Measurements from ENCODE around the gene ZSCAN12. TPM values are rescaled to one million over a fixed set of nuclear protein-coding genes. Genes with fewer than 3 reads are reported as not detected.

ZSCAN12 gene
- total RNA-seq, 1 donor from 2014 or later: 14.0 TPM

GRCh38 chr6:28343898-28344677 lies 55.5 kb downstream of the ZSCAN12 start:
- H3K27ac Mint-ChIP-seq: no peak overlapping the region
- DNase-seq (ENCODE audit: low spot score in 2 of 2, unreplicated experiment in 2 of 2): no peak
- H3K4me3 Mint-ChIP-seq: no peak overlapping the region
- TF ChIP-seq, protein P1, sequence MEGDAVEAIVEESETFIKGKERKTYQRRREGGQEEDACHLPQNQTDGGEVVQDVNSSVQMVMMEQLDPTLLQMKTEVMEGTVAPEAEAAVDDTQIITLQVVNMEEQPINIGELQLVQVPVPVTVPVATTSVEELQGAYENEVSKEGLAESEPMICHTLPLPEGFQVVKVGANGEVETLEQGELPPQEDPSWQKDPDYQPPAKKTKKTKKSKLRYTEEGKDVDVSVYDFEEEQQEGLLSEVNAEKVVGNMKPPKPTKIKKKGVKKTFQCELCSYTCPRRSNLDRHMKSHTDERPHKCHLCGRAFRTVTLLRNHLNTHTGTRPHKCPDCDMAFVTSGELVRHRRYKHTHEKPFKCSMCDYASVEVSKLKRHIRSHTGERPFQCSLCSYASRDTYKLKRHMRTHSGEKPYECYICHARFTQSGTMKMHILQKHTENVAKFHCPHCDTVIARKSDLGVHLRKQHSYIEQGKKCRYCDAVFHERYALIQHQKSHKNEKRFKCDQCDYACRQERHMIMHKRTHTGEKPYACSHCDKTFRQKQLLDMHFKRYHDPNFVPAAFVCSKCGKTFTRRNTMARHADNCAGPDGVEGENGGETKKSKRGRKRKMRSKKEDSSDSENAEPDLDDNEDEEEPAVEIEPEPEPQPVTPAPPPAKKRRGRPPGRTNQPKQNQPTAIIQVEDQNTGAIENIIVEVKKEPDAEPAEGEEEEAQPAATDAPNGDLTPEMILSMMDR (IDR thresholded peaks at IDR 0.05; ENCODE audit: unreplicated experiment): no peak
- peaks cover 35% of the 10 kb centered on the region for H3K27me3 Mint-ChIP-seq (ENCODE audit: low read depth)
- H3K4me1 Mint-ChIP-seq: no peaks in the 10 kb centered on the region
- H3K9me3 Mint-ChIP-seq: peaks cover 4% of the 10 kb centered on the region
- peaks cover 3% of the 10 kb centered on the region for H3K36me3 Mint-ChIP-seq

DNA sequence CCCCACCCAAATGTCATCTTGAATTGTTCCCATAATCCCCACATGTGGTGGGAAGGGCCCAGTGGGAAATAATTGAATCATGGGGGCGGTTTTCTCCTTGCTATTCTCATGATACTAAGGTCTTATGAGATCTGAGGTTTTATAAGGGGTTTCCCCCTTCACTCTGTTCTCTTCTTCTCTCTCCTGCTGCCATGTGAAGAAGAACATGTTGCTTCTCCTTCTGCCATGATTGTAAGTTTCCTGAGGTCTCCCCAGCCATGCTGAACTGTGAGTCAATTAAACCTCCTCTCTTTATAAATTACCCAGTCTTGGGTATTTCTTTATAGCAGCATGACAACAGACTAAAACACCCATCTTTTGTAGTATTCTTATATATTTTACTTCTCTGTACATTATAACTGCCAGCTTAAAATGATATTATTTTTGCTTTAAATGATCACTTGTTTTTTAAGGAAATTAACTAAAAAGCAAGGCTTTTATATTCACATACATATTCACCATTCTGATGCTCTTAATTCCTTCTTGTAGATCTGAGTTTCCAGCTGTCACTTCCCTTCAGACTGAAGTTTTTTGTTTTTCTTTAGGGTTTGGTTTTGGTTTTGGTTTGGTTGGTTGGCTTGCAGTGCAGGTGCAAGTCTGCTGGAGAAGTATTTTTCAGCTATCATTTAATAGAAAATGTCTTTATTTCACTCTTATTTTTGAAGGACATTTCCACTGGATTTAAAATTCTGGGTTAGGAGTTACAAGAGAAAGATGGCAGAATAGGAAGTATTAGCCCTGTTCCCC lies 59.0 kb downstream of the ZSCAN12 start:
- Mint-ChIP-seq H3K9me3 (peaks cover 4% of the 10 kb centered on the region), H3K4me1 (no peaks in the 10 kb centered on the region), H3K27ac (no peak overlapping the region), H3K27me3 (ENCODE audit: low read depth) (peaks cover 15% of the 10 kb centered on the region), H3K36me3 (peaks cover 3% of the 10 kb centered on the region), H3K4me3 (no peak overlapping the region)
- DNase-seq (ENCODE audit: low spot score in 2 of 2, unreplicated experiment in 2 of 2): no peak
- TF ChIP-seq, protein P1 (IDR thresholded peaks at IDR 0.05; ENCODE audit: unreplicated experiment): no peak

DNA sequence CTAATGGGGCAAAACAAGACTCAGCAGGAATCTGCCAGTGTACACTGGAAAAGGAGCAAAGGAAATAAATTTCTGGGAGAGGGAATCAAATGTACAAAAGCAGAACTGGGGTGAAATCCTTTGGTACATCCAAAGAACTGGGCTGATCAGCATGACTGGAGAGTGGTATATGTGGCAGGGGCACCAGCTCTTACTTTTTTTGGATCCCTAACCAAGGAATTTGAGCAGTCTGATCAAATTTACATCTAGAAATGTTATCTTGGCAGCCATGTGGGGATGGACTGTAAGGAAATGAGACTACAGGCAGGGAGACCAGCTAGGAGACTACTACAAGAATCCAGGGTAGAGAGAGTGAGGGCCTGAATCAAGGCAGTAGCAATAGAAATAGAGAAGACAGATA lies 62.4 kb downstream of the ZSCAN12 start:
- TF ChIP-seq, protein P1 (IDR thresholded peaks at IDR 0.05; ENCODE audit: unreplicated experiment): no peak
- no peak for DNase-seq (ENCODE audit: low spot score in 2 of 2, unreplicated experiment in 2 of 2)
- H3K4me3 Mint-ChIP-seq: no peak overlapping the region
- H3K27me3 Mint-ChIP-seq (ENCODE audit: low read depth): no peaks in the 10 kb centered on the region
- no peaks in the 10 kb centered on the region for H3K4me1 Mint-ChIP-seq
- H3K27ac Mint-ChIP-seq: no peak overlapping the region
- peaks cover 3% of the 10 kb centered on the region for H3K36me3 Mint-ChIP-seq
- peaks cover 4% of the 10 kb centered on the region for H3K9me3 Mint-ChIP-seq

DNA sequence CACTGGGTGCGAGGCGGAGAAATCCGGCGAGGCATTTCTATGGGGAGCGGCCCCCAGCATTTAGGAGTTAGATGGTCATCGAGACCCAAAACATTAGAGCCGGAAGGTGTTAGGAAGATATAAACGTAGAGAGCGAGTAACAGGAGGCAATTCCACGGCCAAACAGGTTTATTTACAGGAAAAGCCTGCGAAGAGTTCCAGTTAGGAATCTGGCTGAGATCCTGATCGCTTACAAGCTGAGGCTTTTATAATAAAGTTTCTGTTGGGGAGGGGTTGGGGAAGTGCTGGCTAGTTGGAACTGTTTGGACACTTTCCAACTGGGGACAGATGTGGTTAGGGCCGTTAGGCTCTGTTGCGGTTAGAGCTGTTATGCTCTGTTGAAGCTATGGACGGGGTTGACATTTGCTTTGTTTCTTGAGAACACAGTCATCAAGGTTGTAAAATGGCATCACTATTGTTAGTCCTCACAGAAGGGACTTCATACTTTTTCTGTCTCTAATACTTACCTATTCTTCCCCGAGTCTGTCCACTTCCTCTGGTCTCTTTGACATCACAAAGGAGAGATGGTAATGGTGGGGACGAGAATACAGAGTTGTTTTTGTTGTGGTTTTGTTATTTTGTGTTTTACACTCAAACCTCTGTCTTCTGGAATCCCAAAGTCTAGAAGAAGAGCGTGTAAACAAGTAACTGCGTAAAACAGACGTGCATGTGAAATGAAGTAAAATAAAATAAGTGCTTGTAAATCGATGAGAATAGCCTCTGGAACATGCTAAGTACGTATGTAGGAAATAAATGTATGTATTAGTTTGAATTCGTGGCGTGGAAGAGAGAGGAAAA lies 63.0 kb downstream of the ZSCAN12 start:
- H3K4me1 Mint-ChIP-seq: no peaks in the 10 kb centered on the region
- TF ChIP-seq, protein P1 (IDR thresholded peaks at IDR 0.05; ENCODE audit: unreplicated experiment): no peak
- H3K9me3 Mint-ChIP-seq: peaks cover 4% of the 10 kb centered on the region
- H3K27ac Mint-ChIP-seq: no peak overlapping the region
- no peak for DNase-seq (ENCODE audit: low spot score in 2 of 2, unreplicated experiment in 2 of 2)
- peaks cover 5% of the 10 kb centered on the region for H3K36me3 Mint-ChIP-seq
- no peak overlapping the region for H3K4me3 Mint-ChIP-seq
- H3K27me3 Mint-ChIP-seq (ENCODE audit: low read depth): no peaks in the 10 kb centered on the region

DNA sequence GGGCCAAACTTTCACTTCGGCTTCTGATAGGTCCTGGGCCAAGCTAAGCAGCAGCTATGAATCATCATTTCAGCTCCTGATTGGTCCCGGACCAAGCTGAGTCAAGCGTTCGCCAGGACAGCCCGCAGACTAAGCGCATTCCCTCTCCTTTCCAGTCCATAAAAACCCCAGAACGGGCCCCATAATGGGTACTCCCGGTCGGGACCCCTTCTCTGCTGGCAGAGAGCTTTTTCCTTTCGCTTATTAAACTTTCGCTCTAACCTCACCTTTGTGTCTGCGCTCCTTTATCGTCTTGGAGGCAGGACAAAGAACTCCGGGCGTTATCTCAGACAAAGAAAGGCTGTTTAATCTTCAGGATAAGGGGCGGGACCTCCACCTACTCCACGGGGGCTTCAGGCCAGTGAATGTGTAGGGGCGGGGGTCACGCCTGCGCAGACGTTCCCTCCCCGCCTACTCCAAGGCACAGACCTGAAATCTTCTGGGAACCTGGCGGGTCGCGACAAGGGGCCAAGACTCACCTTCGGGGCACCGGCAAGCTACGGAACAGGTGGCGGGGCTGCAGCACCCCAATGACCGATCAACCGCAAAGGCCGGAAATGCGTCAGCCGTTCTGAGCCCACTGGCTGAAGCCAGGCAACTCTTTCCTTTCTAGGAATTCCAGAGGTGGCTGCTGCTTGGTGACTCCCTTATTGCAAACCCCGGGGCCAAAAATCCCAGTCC lies 63.8 kb downstream of the ZSCAN12 start, which contains the start of gene ZSCAN31:
Gene ZSCAN31, minus strand, starts transcription at position 585 of the 720 bp plus-strand sequence. CDS start 6,465 bp downstream, outside the sequence.
- peak; percentile 77 to 88 for DNase-seq (ENCODE audit: low spot score in 2 of 2, unreplicated experiment in 2 of 2)
- H3K27me3 Mint-ChIP-seq (ENCODE audit: low read depth): no peaks in the 10 kb centered on the region
- no peaks in the 10 kb centered on the region for H3K4me1 Mint-ChIP-seq
- peaks cover 7% of the 10 kb centered on the region for H3K9me3 Mint-ChIP-seq
- TF ChIP-seq, protein P1 (IDR thresholded peaks at IDR 0.05; ENCODE audit: unreplicated experiment): no peak
- no peak within 1 kb of the TSS for H3K4me3 Mint-ChIP-seq
- peaks cover 5% of the 10 kb centered on the region for H3K36me3 Mint-ChIP-seq
- no peak within 1 kb of the TSS for H3K27ac Mint-ChIP-seq
